HG03045 (cell line): ENCODE data around the gene PGAP3.

ENCODE experiments used
- ATAC-seq: cut with Tn5 transposase; IDR thresholded peaks from one replicate; pipeline ENCODE4 v1.9.1; 2021; ENCODE audit warnings: mild to moderate bottlenecking, moderate library complexity; ENCODE audit not compliant: unreplicated experiment

PGAP3 gene

GRCh38 chr17:39661744-39662541, 25.9 kb downstream of the PGAP3 start:
- ATAC-seq = no peak

GRCh38 chr17:39660397-39661385, 27.2 kb downstream of the PGAP3 start:
- no peak for ATAC-seq

- ATAC-seq = no peak
Measured at GRCh38 chr17:39660011-39660360, 27.9 kb downstream of the PGAP3 start.

GRCh38 chr17:39659279-39660010, 28.4 kb downstream of the PGAP3 start:
- no peak for ATAC-seq

- ATAC-seq = no peak
Measured at GRCh38 chr17:39658760-39659159, 29.1 kb downstream of the PGAP3 start.

- ATAC-seq = no peak
Measured at GRCh38 chr17:39658346-39658745, 29.5 kb downstream of the PGAP3 start.

- no peak for ATAC-seq
Measured at GRCh38 chr17:39655105-39655504, 32.8 kb downstream of the PGAP3 start.

GRCh38 chr17:39653662-39654331, 34.1 kb downstream of the PGAP3 start:
- ATAC-seq = no peak

- ATAC-seq = no peak
Measured at GRCh38 chr17:39653316-39653661, 34.6 kb downstream of the PGAP3 start.

GRCh38 chr17:39652587-39653315, 35.1 kb downstream of the PGAP3 start:
- ATAC-seq = no peak

- no peak for ATAC-seq
Measured at GRCh38 chr17:39651923-39652586, 35.8 kb downstream of the PGAP3 start.

GRCh38 chr17:39650121-39650579, 37.7 kb downstream of the PGAP3 start:
- ATAC-seq = no peak

- ATAC-seq = no peak
Measured at GRCh38 chr17:39648616-39649366, 39.1 kb downstream of the PGAP3 start.

GRCh38 chr17:39647256-39647655, 40.6 kb downstream of the PGAP3 start:
- ATAC-seq = no peak

GRCh38 chr17:39643271-39643670, 44.6 kb downstream of the PGAP3 start:
- no peak for ATAC-seq

GRCh38 chr17:39642291-39643074, 45.4 kb downstream of the PGAP3 start:
- no peak for ATAC-seq

- ATAC-seq = no peak
Measured at GRCh38 chr17:39641883-39642282, 46.0 kb downstream of the PGAP3 start.

- no peak for ATAC-seq
Measured at GRCh38 chr17:39641097-39641496, 46.8 kb downstream of the PGAP3 start.
